ENCODE measurements around the gene HYAL2. TPM values are rescaled to one million over a fixed set of nuclear protein-coding genes. Genes with fewer than 3 reads are reported as not detected.

Gene HYAL2
- total and polyA plus RNA-seq, 9 of the 15 experiments (the other 6 are each of a cell fraction or from before 2014, with no cell fraction given): 0.36 to 22.7 (median 11.4) TPM; not detected in 1

DNA sequence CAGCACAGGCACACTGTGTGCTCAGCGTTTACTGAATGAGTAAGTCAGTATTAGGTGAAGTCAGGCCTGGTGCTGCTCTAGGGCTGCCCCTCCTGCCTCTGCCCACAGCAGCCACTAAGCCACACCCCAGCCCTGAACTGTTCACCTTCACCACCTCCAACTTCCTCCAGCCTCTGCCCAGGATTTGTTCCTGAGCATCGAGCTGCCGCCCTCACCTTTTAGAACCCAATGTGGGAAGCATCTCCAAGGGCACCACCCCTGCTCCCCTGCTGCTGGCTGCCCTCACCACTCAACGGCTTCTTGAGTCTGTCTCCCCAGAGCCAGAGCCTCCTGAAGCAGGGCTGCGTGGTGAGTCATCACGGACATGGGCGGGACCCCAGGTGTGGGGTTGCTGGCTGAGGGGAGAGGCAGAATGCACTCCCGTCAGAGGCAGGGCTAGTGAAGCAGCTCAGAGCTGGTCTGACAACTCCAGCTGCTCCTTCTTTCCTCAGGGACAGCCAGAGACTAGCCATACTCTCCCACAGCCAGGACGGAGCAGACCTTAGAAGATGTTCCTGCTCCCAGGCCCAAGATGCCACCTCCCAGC is 5.8 kb downstream of the HYAL2 start (continued):
- TF ChIP-seq ZBTB11 (CRISPR knock-in tag; IDR thresholded peaks at IDR 0.05): no peak
- TF ChIP-seq JUNB (CRISPR knock-in tag; conservative IDR thresholded peaks at IDR 0.05): no peak
- no peak for TF ChIP-seq SLC30A9 (CRISPR knock-in tag; IDR thresholded peaks at IDR 0.05)
- no peak for TF ChIP-seq MIER1 (IDR thresholded peaks at IDR 0.05; ENCODE audit: low read depth)
- no peak for TF ChIP-seq CBFB (CRISPR knock-in tag; IDR thresholded peaks at IDR 0.05)
- TF ChIP-seq ZNF668 (CRISPR knock-in tag; IDR thresholded peaks at IDR 0.05): no peak
- TF ChIP-seq POLR2A (conservative IDR thresholded peaks at IDR 0.05): no peak
- TF ChIP-seq, protein P1, sequence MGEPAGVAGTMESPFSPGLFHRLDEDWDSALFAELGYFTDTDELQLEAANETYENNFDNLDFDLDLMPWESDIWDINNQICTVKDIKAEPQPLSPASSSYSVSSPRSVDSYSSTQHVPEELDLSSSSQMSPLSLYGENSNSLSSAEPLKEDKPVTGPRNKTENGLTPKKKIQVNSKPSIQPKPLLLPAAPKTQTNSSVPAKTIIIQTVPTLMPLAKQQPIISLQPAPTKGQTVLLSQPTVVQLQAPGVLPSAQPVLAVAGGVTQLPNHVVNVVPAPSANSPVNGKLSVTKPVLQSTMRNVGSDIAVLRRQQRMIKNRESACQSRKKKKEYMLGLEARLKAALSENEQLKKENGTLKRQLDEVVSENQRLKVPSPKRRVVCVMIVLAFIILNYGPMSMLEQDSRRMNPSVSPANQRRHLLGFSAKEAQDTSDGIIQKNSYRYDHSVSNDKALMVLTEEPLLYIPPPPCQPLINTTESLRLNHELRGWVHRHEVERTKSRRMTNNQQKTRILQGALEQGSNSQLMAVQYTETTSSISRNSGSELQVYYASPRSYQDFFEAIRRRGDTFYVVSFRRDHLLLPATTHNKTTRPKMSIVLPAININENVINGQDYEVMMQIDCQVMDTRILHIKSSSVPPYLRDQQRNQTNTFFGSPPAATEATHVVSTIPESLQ (CRISPR knock-in tag; IDR thresholded peaks at IDR 0.05): no peak
- 0 out of 2 replicates have a peak, but pooled peaks have one; percentile 31 for TF ChIP-seq POLR2G (IDR thresholded peaks at IDR 0.05; ENCODE audit: low read depth, low read length)
- TF ChIP-seq, protein P2, sequence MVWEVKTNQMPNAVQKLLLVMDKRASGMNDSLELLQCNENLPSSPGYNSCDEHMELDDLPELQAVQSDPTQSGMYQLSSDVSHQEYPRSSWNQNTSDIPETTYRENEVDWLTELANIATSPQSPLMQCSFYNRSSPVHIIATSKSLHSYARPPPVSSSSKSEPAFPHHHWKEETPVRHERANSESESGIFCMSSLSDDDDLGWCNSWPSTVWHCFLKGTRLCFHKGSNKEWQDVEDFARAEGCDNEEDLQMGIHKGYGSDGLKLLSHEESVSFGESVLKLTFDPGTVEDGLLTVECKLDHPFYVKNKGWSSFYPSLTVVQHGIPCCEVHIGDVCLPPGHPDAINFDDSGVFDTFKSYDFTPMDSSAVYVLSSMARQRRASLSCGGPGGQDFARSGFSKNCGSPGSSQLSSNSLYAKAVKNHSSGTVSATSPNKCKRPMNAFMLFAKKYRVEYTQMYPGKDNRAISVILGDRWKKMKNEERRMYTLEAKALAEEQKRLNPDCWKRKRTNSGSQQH (CRISPR knock-in tag; IDR thresholded peaks at IDR 0.05): no peak
- TF ChIP-seq, protein P3, sequence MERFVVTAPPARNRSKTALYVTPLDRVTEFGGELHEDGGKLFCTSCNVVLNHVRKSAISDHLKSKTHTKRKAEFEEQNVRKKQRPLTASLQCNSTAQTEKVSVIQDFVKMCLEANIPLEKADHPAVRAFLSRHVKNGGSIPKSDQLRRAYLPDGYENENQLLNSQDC (CRISPR knock-in tag; IDR thresholded peaks at IDR 0.05): no peak
- no peak for TF ChIP-seq ZBTB1 (CRISPR knock-in tag; IDR thresholded peaks at IDR 0.05; ENCODE audit: borderline replicate concordance, low read depth)
- TF ChIP-seq, protein P4, sequence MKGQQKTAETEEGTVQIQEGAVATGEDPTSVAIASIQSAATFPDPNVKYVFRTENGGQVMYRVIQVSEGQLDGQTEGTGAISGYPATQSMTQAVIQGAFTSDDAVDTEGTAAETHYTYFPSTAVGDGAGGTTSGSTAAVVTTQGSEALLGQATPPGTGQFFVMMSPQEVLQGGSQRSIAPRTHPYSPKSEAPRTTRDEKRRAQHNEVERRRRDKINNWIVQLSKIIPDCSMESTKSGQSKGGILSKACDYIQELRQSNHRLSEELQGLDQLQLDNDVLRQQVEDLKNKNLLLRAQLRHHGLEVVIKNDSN (CRISPR knock-in tag; IDR thresholded peaks at IDR 0.05): peak; percentile 17; the same call in 1 of the 2 replicates
- no peak for TF ChIP-seq MEF2D (tag; conservative IDR thresholded peaks at IDR 0.05; ENCODE audit: low read depth)
- no peak for TF ChIP-seq EHMT2 (IDR thresholded peaks at IDR 0.05)
- no peak for TF ChIP-seq POLR3G (IDR thresholded peaks at IDR 0.05; ENCODE audit: extremely low read depth, insufficient read length, insufficient replicate concordance)
